Breast epithelium (tissue), 3 donors: ENCODE data around the gene ANKRD34C.

Experiments used
- POLR2A ChIP-seq: fragments of 450-650 bp; IDR thresholded peaks from one replicate; pipeline ENCODE4 v1.6.1; 2016; ENCODE audit warnings: antibody characterized with exemption, mild to moderate bottlenecking, moderate library complexity
- POLR2AphosphoS5 ChIP-seq, 3 donors: sonication (generic); formaldehyde crosslinking; IDR thresholded peaks; one replicate each; pipeline ENCODE4 v1.6.1; 2017; ENCODE audit warnings: antibody characterized with exemption in 3 of 3
- TF ChIP-seq, protein P1 (sequence below), 3 donors: fragments of 450-650 bp; IDR thresholded peaks; one replicate each; pipeline ENCODE4 v1.5.1; 2016 to 2017; ENCODE audit warnings: antibody characterized with exemption in 3 of 3, mild to moderate bottlenecking in 3 of 3, moderate library complexity in 3 of 3

DNA sequence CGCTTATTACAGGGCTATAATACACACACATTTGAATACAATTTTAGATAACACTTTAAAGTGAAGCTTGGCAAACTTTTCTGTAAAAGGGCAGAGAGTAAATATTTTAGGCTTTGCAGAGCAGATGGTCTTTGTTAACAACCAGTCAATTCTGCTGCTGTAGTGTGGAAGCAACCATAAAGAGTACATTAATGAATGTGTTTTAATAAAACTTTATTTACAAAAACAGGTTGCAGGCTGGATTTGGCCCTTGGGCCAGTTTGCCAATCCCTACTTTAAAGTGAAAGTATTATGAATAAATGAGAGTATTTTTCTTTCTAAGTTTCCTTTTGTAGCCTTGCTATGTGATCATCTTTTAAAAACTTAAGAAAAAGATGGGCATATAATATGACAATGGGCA is 20.7 kb upstream of the ANKRD34C start:
- TF ChIP-seq, protein P1, sequence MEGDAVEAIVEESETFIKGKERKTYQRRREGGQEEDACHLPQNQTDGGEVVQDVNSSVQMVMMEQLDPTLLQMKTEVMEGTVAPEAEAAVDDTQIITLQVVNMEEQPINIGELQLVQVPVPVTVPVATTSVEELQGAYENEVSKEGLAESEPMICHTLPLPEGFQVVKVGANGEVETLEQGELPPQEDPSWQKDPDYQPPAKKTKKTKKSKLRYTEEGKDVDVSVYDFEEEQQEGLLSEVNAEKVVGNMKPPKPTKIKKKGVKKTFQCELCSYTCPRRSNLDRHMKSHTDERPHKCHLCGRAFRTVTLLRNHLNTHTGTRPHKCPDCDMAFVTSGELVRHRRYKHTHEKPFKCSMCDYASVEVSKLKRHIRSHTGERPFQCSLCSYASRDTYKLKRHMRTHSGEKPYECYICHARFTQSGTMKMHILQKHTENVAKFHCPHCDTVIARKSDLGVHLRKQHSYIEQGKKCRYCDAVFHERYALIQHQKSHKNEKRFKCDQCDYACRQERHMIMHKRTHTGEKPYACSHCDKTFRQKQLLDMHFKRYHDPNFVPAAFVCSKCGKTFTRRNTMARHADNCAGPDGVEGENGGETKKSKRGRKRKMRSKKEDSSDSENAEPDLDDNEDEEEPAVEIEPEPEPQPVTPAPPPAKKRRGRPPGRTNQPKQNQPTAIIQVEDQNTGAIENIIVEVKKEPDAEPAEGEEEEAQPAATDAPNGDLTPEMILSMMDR (IDR thresholded peaks at IDR 0.05): no peak
- TF ChIP-seq POLR2AphosphoS5 (IDR thresholded peaks at IDR 0.05): no peak
- no peak for TF ChIP-seq POLR2A
